CD4-positive, alpha-beta T cell treated with Interleukin-2 at 100 ng/mL for 4 hours (primary cell): ENCODE results near the gene WWOX.

Experiments used
- DNase-seq: peaks from one replicate; pipeline ENCODE4 v3.0.0-alpha.2; 2020; ENCODE audit warnings: low spot score

WWOX gene

DNA sequence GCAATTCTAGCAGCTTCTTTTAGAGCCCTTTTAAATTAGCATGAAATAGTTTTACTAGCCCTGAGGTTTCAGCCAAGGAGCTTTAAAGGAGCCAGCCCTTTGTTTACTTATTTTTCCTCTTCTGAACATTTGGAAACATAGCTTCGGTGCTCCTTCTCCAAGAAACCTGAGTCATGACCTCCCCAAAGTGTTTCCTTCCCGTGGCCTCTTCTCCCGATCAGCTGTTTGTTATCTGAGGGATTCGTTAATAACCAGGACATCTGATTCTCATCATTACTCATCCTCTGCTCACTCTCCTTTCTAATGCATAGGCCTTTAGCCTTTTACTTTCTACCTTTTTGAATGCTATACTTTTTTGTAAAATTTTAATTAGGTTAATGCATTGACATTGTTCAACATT lies 204.5 kb downstream of the WWOX start:
- no peak for DNase-seq

DNA sequence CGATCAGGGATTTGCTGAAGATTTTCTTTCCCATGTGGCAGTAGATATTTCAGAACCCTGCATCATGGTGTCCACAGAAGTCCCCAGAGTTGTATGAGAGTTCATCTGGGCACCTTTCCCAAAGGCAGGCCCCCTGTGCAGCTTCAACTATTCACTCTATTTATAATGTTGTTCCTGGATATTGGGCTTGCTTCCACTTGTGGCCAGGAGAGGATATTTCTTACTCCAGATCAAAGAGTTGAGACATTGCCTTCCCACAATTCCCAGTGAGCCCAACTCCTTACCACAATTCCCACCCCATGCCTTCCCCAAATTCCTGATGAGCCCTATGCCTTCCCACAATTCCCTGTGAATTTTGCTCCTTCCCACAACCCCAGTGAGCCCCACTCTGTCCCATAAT lies 206.9 kb downstream of the WWOX start:
- no peak for DNase-seq

- no peak for DNase-seq
Observed at GRCh38 chr16:78307824-78308528, 208.5 kb downstream of the WWOX start.

- no peak for DNase-seq
Observed at GRCh38 chr16:78309763-78310162, 210.3 kb downstream of the WWOX start.

DNA sequence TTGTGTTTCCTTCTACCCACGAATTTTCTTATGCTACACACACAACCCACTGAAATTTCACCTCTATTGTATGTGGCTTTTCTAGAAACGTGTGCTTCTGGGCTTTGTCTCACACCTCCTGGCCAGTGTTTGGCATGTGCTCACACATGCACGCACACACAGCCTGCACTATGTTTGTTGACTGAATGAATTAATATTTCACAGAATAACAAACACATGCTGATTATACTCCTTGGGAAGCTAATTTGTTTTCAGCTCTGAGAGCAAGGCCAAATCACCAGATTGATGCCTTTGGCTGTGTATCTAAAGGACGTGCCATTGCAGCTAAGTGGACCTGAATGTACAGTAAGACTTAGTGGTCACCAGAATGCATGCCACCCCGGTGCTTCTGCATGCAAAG lies 210.7 kb downstream of the WWOX start:
- no peak for DNase-seq

GRCh38 chr16:78310990-78311561 lies 211.6 kb downstream of the WWOX start:
- no peak for DNase-seq

DNA sequence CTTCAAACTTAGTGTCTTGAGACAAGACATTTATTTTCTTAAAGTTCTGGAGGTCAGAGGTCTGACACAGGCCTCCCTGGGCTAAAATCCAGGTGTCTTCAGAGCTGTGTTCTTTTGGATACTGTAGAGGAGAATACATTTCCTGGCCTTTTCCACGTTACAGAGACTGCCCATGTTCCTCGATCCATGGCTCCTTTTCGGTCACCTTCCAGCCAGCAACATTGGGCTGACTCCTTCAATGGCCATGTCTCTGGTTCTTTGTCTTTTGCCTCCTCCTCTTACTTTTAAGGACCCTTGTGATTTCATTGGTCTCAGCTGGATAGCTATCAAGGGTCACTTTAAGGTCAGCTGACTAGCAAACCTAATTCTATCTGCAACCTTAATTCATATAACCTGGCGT lies 212.4 kb downstream of the WWOX start:
- no peak for DNase-seq

- no peak for DNase-seq
Observed at GRCh38 chr16:78317564-78318240, 218.2 kb downstream of the WWOX start.

DNA sequence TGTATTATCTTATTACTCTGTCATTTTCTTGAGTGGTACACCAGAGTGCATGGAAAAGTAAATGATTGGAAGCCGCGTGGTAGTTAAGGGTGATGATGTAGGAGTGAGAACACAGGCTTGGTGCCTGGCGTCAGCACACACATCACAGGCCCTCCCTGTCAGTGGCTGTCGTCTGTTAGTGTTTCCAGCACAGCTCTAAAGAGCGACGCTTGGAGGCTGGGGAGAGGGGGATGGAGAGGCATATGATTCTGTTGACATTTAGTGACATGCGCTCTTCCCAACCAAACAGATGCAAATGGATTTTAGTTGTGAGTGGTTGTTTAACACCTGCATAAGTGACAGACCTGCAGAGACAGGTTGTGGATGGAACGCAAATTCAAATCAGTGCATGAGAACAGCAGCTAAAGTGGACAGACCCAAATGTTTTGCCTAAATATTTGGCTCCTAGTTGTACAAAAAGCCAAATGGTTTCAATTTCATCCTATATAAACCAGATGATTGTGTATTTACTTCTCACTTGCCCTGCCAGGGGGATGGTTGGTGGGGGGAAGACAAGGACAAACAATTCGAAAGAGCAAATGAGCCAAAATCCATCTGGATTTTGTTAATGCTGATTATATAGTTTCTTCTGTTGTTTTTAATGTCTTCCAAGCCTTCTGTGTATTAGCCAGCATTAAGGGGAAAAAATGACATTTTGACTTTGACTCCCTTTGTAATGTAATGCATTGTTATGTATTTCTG lies 222.3 kb downstream of the WWOX start:
- DNase-seq = no peak

DNA sequence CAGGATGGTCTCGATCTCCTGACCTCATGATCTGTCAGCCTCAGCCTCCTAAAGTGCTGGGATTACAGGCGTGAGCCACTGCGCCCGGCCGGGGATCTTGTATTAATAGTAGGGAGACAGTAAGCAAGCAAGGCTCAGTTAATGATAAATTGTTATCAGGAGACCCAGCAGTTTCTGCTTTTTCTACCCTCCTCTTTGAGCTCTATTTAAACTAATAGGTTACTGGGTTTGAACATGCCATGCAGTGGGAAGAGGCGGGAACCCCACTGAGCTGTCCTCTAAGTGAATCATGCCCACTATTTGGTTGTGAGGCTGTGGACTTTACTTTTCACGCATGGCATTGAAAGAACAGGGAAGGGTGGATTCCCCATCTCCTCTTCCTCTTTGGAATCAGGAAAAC lies 223.9 kb downstream of the WWOX start:
- DNase-seq = no peak

GRCh38 chr16:78324649-78325285 lies 225.3 kb downstream of the WWOX start:
- DNase-seq = no peak

DNA sequence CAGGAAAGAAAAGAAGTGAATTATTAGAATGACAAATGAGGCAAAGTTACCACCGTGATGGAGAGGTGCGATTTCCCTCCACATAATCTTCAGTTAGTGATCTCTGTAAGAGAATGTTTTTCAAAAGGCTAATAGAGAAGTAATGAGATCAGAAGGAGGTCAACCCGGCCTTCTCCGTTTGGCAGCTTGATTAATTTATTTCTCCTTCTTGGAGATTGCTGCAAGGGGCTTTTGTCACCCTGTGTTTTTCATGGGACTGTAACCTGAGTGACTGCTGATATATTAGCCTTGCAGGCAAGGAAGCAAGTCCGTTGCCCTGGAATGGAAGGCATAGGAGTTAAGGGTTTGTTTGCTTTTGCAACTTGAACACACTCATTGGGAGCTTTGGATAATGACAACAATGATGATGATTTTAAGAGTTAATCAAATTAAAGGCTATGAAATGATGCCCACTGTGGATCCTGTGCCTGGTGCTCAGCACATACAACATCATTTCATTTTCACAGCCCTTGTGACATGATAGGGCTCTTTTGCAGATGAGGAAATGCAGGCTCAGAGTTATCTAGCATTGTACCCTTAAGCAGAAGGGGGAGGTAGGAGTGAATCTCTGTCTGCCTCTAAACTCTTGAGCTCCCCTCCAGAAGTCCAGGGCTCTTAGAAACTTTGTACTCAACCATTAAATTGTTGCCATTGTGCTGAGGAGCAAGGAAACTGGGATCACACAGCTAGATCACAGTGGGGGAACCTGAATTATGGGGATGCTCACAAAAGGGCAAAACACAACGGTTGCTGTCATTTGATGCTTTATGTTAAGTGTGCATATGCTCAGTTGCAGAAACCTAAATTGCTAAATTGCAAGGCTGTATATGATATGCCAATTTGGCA lies 226.3 kb downstream of the WWOX start:
- DNase-seq = no peak

GRCh38 chr16:78326731-78327130 lies 227.3 kb downstream of the WWOX start:
- no peak for DNase-seq

GRCh38 chr16:78331731-78332130 lies 232.3 kb downstream of the WWOX start:
- no peak for DNase-seq

GRCh38 chr16:78333808-78334207 lies 234.4 kb downstream of the WWOX start:
- no peak for DNase-seq

DNA sequence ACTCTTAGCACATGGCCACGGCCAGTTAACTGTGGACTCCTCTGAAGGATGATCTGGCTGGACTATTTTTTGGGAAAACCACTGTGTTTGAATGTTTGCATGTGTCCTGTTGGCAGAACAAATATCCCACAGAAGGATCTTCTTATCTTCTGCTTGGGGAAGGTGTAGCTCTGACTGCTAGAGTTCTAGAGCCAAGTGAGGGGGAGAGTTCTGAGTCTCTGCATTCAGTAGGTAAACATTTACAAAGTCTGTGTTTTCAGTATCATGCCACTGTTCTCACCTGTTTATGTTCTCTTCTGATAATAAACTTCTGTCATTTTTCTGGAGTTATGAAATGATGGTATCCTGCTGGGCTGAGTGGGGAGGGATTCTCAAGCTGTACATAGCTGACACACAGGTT lies 241.1 kb downstream of the WWOX start:
- DNase-seq = no peak

DNA sequence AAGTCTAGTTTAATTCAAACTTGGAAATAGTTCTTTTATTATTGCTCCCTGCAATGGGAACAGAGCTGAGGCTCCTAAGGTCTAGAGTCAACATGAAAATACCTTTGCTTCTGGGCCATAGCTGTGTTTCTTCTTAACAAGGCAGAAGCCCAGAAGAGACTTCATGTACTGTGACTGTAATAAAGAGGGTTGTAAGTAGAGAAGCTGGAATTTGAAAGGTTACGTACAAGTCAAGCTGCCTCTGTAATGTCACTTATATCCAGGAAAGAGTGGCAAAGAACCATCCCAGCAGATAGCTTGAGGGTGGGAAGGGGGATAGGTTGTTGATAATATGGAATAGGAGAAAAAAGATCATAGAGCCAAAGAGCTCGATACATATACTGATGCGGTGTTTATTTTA lies 248.6 kb downstream of the WWOX start:
- DNase-seq = no peak

- no peak for DNase-seq
Observed at GRCh38 chr16:78348886-78349285, 249.4 kb downstream of the WWOX start.

DNA sequence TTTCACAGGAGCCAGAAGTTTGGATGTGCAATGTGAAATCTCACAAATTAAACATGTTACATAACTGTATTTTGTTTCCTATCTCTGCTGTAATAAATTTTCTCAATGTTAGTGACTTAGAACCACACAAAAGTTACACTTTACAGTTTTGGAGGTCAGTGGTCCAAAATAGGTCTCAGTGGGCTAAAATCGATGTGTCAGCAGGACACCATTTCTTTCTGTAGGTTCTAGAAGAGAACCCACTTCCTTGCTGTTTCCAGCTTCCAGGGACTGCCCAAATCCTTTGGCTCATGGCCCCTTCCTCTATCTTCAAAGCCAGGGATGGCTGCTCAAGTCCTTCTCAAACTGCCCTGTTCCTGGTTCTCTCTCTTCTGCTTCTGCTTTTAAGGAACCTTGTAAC lies 252.7 kb downstream of the WWOX start:
- DNase-seq = no peak

GRCh38 chr16:78353640-78354275 lies 254.3 kb downstream of the WWOX start:
- DNase-seq = no peak
